Prostate gland (tissue), 2 donors: ENCODE data around the gene ELOVL2.

Experiments used
- POLR2A ChIP-seq: fragments of 450-650 bp; IDR thresholded peaks from one replicate; pipeline ENCODE4 v1.6.1; 2016; ENCODE audit warnings: antibody characterized with exemption, mild to moderate bottlenecking
- POLR2AphosphoS5 ChIP-seq: sonication (generic); formaldehyde crosslinking; IDR thresholded peaks from one replicate; pipeline ENCODE4 v1.6.1; 2017; ENCODE audit warnings: antibody characterized with exemption
- TF ChIP-seq, protein P1 (sequence below), 4 experiments: fragments of 200-600 bp in 2 of 4; fragments of 450-650 bp in 2 of 4; sonication (generic) in 2 of 4; IDR thresholded peaks; 1 replicate in 3 of 4; 2 replicates in 1 of 4; pipeline ENCODE4 v1.5.1; 2016 to 2019; ENCODE audit warnings: antibody characterized with exemption in 4 of 4, mild to moderate bottlenecking in 2 of 4, moderate library complexity in 2 of 4

GRCh38 chr6:11065436-11066202 is 21.5 kb upstream of the ELOVL2 start:
- TF ChIP-seq, protein P1, sequence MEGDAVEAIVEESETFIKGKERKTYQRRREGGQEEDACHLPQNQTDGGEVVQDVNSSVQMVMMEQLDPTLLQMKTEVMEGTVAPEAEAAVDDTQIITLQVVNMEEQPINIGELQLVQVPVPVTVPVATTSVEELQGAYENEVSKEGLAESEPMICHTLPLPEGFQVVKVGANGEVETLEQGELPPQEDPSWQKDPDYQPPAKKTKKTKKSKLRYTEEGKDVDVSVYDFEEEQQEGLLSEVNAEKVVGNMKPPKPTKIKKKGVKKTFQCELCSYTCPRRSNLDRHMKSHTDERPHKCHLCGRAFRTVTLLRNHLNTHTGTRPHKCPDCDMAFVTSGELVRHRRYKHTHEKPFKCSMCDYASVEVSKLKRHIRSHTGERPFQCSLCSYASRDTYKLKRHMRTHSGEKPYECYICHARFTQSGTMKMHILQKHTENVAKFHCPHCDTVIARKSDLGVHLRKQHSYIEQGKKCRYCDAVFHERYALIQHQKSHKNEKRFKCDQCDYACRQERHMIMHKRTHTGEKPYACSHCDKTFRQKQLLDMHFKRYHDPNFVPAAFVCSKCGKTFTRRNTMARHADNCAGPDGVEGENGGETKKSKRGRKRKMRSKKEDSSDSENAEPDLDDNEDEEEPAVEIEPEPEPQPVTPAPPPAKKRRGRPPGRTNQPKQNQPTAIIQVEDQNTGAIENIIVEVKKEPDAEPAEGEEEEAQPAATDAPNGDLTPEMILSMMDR (IDR thresholded peaks at IDR 0.05), result no peak
- TF ChIP-seq POLR2AphosphoS5 (no peak), POLR2A (no peak)
